ENCODE measurements around the gene MTG2. TPM values are rescaled to one million over a fixed set of nuclear protein-coding genes. Genes with fewer than 3 reads are reported as not detected.

Gene MTG2, protein sequence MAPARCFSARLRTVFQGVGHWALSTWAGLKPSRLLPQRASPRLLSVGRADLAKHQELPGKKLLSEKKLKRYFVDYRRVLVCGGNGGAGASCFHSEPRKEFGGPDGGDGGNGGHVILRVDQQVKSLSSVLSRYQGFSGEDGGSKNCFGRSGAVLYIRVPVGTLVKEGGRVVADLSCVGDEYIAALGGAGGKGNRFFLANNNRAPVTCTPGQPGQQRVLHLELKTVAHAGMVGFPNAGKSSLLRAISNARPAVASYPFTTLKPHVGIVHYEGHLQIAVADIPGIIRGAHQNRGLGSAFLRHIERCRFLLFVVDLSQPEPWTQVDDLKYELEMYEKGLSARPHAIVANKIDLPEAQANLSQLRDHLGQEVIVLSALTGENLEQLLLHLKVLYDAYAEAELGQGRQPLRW
- 10 to 100 TPM; 30.4 to 46.7 TPM for total RNA-seq

DNA sequence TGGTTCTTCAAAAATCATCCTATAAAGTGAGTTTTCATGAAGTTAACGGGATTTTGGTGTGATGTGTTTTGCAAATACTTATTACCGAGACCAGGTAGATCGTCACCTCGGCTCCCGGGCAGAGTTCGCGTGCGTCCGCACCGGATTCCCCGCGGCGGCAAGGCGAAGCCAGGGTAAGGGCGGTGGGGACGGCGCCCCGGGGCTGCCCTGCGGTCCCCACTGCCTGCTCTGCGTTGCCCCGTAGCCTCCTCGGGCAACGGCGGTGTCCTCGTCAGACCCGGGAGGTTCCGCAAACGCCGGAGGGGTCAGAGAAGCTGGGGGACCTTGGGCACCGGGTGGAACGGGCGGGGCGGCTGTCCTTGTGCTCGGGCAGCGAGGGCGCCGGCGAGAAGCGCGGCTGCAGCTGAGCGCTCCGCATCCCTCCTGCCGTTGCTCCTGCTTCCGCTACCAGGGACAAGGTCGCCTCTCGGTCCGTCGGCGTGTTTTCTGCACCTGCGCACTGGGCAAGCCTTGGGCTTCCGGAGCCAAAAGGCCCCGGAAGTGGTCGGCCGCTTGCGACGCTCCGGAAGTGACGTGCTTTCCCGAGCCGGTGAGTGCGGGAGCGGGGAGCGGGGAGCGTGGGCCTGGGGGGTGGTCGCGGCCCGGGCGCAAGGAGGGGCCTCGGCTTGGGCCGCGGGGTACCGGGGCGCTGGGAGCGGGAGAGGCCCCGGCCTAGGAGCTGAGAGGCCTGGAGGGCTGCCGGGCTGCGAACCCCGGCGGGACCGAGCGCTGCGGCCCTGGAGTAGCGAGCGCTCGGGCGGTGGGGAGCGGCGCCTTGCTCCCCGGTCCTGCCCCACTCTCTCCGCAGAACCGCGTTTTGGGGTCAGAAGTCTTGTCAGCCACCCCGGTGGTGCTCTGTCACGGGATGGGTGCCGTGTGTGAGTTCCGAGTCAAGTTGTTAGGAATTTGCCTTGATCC is at the start of gene MTG2:
TSS of gene MTG2 (plus strand) at position 560 of the 957 bp plus-strand sequence. CDS start 10,393 bp downstream, outside the sequence.
- peaks cover 7% of the 10 kb centered on the region for H3K4me1 ChIP-seq
- TF ChIP-seq, protein P1, sequence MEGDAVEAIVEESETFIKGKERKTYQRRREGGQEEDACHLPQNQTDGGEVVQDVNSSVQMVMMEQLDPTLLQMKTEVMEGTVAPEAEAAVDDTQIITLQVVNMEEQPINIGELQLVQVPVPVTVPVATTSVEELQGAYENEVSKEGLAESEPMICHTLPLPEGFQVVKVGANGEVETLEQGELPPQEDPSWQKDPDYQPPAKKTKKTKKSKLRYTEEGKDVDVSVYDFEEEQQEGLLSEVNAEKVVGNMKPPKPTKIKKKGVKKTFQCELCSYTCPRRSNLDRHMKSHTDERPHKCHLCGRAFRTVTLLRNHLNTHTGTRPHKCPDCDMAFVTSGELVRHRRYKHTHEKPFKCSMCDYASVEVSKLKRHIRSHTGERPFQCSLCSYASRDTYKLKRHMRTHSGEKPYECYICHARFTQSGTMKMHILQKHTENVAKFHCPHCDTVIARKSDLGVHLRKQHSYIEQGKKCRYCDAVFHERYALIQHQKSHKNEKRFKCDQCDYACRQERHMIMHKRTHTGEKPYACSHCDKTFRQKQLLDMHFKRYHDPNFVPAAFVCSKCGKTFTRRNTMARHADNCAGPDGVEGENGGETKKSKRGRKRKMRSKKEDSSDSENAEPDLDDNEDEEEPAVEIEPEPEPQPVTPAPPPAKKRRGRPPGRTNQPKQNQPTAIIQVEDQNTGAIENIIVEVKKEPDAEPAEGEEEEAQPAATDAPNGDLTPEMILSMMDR (IDR thresholded peaks at IDR 0.05), result no peak
- no peaks in the 10 kb centered on the region for H3K36me3 ChIP-seq
- H3K27me3 ChIP-seq, result no peaks in the 10 kb centered on the region
- peak; percentile 98 for DNase-seq
- H3K27ac ChIP-seq, result peak within 1 kb of the TSS; percentile 82
- peak within 1 kb of the TSS; percentile 98 for H3K4me3 ChIP-seq
- H3K9me3 ChIP-seq, result no peaks in the 10 kb centered on the region
- intact Hi-C loops (cut with DNase I), result no loop called here
- H3K9ac ChIP-seq (ENCODE audit: low read depth in 2 of 2, low read length in 2 of 2), result peak within 1 kb of the TSS; percentile 91 to 97

DNA sequence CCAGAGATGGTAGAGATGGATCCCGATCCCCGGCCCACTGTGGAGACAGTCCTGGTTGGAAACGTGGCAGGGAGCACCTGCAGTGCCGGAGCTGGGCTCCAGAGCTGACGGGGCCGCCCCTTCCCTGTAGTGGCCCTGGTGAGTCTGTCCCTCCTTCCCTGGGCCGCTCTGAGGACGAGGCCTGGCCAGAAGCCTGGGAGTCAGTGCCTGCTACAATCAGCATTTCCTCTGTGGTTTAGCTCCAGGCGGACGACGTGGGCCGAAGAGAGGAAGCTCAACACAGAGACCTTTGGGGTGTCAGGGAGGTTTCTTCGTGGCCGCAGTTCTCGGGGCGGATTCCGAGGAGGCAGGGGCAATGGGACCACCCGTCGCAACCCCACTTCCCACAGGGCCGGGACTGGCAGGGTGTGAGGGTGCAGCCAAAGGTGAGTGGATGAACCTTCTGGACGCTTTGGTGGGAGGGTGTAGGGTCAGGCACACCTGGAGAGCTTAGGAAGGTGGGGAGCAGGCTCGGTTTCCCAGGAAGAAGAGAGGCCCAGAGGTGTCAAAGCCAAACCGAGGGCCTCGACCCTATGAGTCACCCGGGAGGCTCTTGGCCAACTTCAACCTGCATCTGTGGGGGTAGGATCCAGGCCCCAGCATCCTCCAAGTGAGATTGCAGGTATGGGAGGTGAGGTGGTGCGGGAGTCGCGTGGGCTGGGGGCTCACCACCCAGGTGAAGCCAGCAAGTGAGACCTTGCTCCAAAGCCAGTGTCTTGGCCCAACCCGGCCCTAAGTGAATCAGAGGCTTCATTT is 49.6 kb upstream of the MTG2 start:
- no peak overlapping the region for H3K9ac ChIP-seq (ENCODE audit: low read depth in 2 of 2, low read length in 2 of 2)
- H3K9me3 ChIP-seq, result no peaks in the 10 kb centered on the region
- H3K4me1 ChIP-seq, result no peaks in the 10 kb centered on the region
- H3K27ac ChIP-seq, result no peak overlapping the region
- H3K27me3 ChIP-seq, result no peaks in the 10 kb centered on the region
- no peak for DNase-seq
- no peak overlapping the region for H3K4me3 ChIP-seq
- intact Hi-C loops (cut with DNase I), result no loop called here
- TF ChIP-seq, protein P1 (IDR thresholded peaks at IDR 0.05), result no peak
- H3K36me3 ChIP-seq, result peaks cover 17% of the 10 kb centered on the region

DNA sequence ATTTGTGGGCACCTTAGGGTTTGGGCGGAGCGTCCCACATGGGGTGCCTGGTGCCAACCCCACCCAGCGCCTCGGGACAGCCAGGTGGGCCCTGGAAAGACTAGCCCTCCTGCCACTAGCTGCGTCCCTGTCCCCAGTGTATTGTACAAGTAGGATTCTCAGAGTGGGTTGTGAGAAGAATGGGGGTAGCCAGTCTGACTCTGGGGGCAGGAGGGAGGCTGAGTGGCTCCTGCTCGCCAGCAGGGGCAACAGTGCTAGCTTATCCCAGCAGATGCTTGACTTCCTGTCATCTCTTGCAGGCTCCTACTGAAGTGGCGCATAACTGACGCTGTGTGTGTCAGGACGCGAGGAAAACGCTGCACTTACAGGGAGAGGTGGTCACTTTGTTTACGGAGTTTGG is 49.0 kb upstream of the MTG2 start:
- Histone ChIP-seq H3K4me1 (no peaks in the 10 kb centered on the region), H3K9me3 (no peaks in the 10 kb centered on the region), H3K27ac (no peak overlapping the region), H3K4me3 (no peak overlapping the region), H3K9ac (ENCODE audit: low read depth in 2 of 2, low read length in 2 of 2) (no peak overlapping the region), H3K36me3 (peaks cover 16% of the 10 kb centered on the region), H3K27me3 (no peaks in the 10 kb centered on the region)
- intact Hi-C loops (cut with DNase I), result no loop called here
- TF ChIP-seq, protein P1 (IDR thresholded peaks at IDR 0.05), result no peak
- no peak for DNase-seq

DNA sequence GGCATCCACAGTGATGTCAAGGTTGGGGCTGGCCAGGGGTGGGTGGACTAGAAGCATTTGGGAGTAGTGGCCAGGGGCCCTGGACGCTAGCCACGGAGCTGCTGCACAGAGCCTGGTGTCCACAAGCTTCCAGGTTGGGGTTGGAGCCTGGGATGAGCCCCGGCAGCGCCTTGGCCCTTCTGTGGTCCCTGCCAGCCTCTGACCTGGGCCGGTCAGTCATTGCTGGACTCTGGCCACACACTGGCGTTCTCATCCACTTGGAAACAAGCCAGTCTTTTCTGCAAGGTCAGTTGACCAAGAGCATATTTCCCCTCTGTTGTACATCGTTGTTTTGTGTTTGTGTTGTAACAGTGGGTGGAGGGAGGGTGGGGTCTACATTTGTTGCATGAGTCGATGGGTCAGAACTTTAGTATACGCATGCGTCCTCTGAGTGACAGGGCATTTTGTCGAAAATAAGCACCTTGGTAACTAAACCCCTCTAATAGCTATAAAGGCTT is 48.0 kb upstream of the MTG2 start:
- H3K9ac ChIP-seq (ENCODE audit: low read depth in 2 of 2, low read length in 2 of 2), result no peak overlapping the region
- no peaks in the 10 kb centered on the region for H3K9me3 ChIP-seq
- TF ChIP-seq, protein P1 (IDR thresholded peaks at IDR 0.05), result no peak
- H3K27me3 ChIP-seq, result no peaks in the 10 kb centered on the region
- no peak overlapping the region for H3K4me3 ChIP-seq
- no peak overlapping the region for H3K27ac ChIP-seq
- intact Hi-C loops (cut with DNase I), result loop anchor here (5.0 kb wide), 2 partner anchors 72 to 122 kb away; no protein-coding TSS in a partner anchor
- peaks cover 25% of the 10 kb centered on the region for H3K36me3 ChIP-seq
- H3K4me1 ChIP-seq, result no peaks in the 10 kb centered on the region
- DNase-seq, result no peak
